NB4 (cell line): ENCODE results near the gene ZFP3.

Experiments used
- CTCF ChIP-seq: IDR thresholded peaks from one replicate; pipeline ENCODE4 v1.5.1; 2012; ENCODE audit warnings: low read depth, low read length
- MAX ChIP-seq: IDR thresholded peaks from 2 replicates; pipeline ENCODE4 v1.6.1; 2011; ENCODE audit warnings: low read depth, low read length

DNA sequence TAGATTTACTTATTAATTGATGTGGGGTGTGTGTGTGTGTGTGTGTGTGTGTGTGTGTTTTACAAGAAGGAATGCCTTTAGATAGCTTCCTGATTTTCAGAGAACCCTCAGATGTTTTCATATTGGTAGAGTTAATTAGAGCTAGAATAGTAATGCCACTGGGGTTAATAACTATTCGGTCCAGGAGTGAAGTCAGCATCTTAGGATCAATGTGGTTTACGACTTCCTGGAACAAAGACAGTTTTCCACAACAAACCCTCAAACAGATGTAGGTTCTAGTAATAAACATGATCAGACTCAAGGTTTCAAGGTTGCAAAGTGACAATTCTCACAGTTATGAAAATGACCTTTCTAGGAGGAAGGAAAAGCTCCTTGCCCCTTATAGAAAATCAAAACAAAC lies 30.8 kb upstream of the ZFP3 start:
- TF ChIP-seq CTCF = no peak
- no peak for TF ChIP-seq MAX
